SW480 (cell line): ENCODE data around the gene FAU.
"Not testable (repeated sequence)": the region's sequence is repeated elsewhere in the genome, so short reads cannot be mapped to it uniquely, and the experiment has no call there.

ENCODE experiments used
- DNase-seq: peaks from one replicate; pipeline ENCODE4 v3.0.0-alpha.2; 2016; ENCODE audit warnings: low spot score

Gene FAU

GRCh38 chr11:65119670-65119995 is 2.3 kb downstream of the FAU start:
- DNase-seq, result no peak

- DNase-seq, result not testable (repeated sequence)
These were observed 2.9 kb downstream of the FAU start for GRCh38 chr11:65118891-65119669.

GRCh38 chr11:65118097-65118837 is 3.7 kb downstream of the FAU start:
- DNase-seq, result no peak

DNA sequence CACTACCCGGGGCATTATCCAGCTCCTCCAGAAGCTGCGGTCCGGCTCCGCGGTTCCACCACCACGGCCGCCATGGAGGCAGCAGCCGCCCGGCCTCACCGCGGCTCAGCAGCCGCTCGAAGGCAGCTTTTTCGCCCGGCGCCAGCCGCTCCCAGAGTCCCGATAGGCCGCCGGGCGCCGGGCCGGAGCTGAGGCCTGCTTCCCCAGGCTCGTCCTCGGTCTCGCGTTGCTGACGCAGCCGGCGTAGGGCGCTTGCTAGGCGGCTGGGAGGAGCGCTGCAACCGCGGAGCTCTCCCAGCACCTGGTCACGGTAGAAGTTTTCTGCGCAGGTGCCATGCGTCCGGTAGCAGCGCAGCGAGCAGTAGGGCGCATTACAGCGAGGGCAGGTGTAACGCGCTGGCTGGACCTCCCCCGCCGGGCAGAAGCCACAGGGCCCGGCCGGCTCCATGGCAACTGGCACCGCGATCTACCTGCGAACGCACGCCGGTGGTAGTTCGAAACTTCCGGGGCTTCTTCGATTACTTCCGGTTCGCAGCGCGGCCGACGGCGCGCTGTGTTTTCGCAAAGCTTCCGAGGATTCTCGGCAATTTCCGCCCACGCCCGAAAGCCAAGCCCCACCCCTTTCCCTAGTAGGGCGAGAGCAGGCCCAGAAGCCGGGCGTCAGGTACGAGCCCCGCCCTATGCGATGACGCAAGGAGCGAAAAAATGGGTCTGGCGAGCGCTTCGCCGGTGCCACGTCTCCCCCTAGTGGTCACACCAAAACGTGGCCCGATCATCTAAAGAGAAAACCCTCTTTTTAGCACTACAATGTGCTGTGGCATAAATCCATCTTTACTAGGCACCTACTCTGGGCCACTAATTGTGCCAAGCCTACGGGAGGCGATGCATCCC is 4.5 kb downstream of the FAU start, which contains the start of gene ZNHIT2:
Gene ZNHIT2, minus strand, starts transcription at position 496 of the 891 bp plus-strand sequence. Its CDS starts 48 bp downstream, at position 448.
- peak; percentile 98 for DNase-seq

DNA sequence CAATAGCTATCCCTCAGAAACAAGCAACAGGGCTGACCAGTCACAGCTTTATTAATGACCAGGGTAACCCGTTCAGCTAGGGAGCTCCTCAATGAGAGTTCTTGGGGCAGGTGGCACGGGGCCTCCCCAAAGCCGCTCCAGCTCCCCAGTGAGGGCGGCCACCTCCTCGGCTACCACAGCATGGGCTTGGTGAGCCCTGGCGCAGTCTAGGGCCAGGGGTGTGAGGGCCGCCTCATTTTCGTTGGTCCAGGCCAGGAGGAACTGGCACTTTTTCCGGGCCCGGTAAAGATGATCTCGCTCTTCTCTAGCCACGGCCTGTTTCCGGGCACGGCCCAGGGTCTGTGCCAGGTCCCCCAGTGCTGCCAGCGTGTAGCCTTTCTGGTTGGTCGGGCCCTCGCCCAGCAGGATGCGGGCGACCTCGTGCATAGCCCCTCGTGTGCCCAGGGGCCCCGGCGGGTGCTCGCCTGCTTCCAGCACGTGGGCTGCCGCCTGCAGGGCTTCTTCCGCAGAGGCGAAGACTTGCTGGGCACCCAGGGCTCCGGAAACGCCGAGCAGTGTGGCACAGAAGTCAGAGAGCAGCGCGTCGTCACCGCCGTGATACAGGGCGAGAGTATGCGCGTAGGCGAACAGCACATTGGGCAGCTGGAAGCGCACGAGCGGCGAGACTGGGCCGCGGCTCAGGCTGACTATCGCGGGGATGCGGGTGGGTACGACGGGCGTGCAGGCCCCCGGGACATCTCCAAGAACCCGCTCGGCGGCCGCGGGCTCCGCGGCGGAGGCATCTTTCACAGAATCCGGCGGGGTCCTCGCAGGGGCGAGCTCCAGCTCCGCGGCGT is 5.3 kb downstream of the FAU start:
- DNase-seq, result peak; percentile 73

DNA sequence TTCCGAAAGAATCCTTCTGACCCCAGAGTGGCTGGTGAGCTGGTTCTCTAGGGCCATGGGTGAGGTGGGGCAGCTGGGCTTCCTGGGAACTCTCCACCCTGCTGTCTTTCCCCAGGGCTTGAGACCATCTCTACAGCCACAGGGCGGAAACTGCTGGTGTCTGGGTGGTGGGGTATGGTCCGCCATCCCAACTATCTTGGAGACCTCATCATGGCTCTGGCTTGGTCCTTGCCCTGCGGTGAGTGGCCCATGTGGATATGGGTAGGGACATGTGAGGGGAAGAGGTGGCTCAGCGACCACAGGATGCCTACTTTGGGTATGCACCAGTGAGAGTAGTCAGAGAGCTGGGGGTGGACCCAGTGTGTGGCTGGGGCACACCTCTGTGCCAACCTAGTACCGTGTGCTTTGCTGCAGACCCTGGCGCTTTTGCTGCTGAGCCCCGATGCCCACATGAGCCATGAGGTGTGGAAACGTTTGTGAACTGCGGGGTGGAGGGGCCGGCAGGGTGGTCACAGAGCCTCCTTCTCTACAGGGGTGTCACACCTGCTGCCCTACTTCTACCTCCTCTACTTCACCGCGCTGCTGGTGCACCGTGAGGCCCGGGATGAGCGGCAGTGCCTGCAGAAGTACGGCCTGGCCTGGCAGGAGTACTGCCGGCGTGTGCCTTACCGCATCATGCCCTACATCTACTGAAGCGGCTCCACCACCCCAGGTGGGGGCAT is 6.4 kb downstream of the FAU start:
- DNase-seq, result no peak

- DNase-seq, result no peak
These were observed 7.3 kb downstream of the FAU start for GRCh38 chr11:65114538-65115171.

DNA sequence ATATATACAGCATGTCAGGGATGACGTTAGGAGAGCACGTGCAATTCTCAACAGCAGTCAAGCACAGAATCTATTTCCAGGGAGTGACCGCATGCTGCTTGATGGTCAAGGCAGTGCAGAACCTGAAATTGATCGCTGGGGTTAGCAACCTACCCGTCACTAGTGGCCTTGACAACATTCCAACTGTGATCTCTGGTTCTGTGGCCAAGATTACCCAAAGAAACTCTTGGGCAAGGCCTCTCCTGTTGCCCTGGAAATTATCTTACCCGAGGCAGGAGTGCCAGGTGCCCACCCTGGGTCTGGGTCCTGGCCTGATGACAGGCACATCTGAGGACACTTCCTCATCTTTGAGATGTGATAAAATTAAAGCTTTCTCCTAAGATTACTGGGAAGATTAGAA is 8.1 kb downstream of the FAU start:
- DNase-seq, result no peak

DNA sequence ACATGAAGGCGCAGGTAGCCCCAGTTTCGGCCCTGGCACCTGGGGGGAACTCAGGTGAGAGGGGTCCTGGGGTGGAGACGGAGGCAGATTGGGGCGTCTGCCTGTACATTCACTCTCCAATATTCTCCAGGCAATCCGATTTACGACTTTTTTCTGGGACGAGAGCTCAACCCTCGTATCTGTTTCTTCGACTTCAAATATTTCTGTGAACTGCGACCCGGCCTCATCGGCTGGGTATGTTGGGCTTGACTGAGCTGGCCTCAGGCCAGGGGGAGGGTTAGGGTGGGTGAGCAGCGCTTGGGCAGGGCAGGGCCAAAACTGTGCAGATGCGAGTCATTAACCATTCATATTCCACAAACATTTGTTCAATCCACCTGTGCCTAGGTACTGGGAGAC is 8.6 kb downstream of the FAU start:
- no peak for DNase-seq

GRCh38 chr11:65112546-65113360 is 9.2 kb downstream of the FAU start:
- peak; percentile 61 for DNase-seq

DNA sequence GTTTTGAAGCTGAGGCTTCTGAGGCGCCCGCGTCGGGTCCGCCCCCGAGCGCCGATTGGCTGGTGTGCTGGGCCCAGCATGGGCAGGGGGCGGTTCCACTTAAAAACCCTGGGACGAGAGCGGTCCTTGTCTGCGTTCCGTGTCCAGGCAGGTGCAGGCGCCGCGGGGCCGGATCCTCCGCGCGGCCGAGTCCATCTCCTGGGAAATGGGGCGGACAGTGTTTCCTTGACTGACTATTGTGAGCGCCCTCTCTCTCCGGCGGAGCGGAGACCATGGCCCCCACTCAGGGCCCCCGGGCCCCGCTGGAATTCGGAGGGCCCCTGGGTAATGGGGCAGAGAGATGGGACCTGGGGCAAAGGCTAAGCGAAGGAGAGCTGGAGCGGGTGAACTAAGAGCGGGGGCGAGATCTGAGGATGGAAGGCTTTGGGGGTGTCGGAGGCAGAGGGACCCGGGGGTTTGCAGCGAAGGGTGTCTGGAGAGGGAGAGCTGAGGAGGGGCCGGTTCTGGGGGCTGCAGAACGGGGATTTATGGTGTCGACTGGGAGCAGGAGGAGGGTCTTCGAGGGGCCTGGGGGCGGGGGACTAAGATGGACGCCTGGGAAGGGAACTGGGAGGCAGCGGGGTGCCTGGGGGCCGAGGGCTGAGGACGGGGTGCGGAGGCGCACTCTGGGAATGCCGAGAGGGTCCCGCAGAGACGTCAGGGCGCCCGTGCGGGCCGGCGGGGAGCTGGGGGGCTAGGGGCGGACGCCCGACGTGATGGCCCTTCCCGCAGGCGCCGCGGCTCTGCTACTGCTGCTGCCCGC is 10.0 kb downstream of the FAU start, which contains the start of gene TM7SF2:
Gene TM7SF2, plus strand, starts transcription at position 129 of the 802 bp plus-strand sequence. Its CDS starts 144 bp downstream, at position 273.
- peak; percentile 95 for DNase-seq

DNA sequence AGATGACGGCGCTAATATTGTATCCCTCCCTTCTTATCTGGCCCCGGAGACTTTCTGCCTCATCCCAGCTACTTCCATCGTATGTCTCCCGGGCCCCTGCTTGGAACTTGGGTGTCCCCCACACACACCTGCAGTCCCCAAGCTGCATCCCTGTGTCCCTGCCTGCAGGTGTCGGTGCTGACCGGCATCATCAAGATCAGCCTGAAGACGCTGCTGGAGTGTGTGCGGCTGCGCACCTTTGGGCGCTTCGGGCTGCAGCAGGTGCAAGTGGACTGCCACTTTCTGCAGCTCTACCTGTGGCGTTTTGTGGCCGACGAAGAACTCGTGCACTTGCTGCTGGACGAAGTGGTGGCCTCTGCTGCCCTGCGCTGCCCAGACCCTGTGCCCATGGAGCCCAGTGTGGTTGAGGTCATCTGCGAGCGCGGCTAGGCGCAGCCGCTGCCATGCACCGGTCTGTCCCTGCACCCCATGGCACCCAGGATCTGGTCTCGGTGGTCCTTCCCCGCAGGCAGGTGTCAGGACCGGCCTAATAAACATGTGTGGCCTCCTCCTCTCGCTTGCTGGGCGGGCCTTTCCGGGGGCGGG is 10.7 kb downstream of the FAU start:
- DNase-seq, result no peak

DNA sequence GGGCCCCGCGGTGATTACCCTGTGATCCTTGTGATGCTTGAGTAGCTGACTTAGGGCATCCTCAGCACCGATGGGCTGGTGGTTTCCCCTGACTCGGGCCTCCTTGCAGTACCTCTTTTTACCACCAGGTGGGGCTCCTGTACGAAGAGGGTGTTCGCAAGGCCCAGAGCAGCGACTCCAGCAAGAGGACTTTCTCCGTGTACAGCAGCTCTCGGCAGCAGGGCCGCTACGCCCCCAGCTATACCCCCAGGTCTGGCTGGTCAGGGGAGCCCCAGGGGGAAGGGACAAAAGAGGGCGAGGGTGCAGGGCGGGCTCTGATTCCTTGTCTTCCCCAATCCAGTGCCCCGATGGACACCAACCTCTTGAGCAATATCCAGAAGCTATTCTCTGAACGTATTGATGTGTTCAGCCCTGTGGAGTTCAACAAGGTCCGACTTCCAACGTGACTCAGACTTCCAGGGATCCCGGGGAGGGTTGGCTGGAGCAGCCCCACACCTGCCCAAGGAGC is 11.5 kb downstream of the FAU start:
- peak; percentile 79 for DNase-seq

GRCh38 chr11:65109231-65110198 is 12.4 kb downstream of the FAU start:
- no peak for DNase-seq

GRCh38 chr11:65108469-65109123 is 13.3 kb downstream of the FAU start:
- DNase-seq, result no peak
